K562 (cell line): ENCODE data around the gene LGALS3BP. TPM values are rescaled to one million over a fixed set of nuclear protein-coding genes. Genes with fewer than 3 reads are reported as not detected.

Experiments used
- ETV5 ChIP-seq: sonication (generic); formaldehyde crosslinking; IDR thresholded peaks from 2 replicates; pipeline ENCODE4 v1.4.0; 2020; ENCODE audit warnings: low read depth, mild to moderate bottlenecking, missing genetic modification reagents
- HLTF ChIP-seq: fragments of 450-650 bp; IDR thresholded peaks from 2 replicates; pipeline ENCODE4 v1.6.1; 2016
- ID3 ChIP-seq, 2 experiments: fragments of 250-450 bp in 1 of 2; fragments of 450-650 bp in 1 of 2; sonication (Bioruptor Pico) in 1 of 2; IDR thresholded peaks; 2 replicates each; pipeline versions ENCODE4 v1.6.1 to v1.8.0; 2016 to 2021; ENCODE audit warnings: mild to moderate bottlenecking in 2 of 2, moderate library complexity in 2 of 2, missing compliant biosample characterization in 1 of 2, missing genetic modification characterization in 1 of 2
- JUND ChIP-seq, 2 experiments: IDR thresholded peaks; 2 replicates in 1 of 2; 3 replicates in 1 of 2; pipeline ENCODE4 v1.6.1; 2011; ENCODE audit warnings: borderline replicate concordance in 2 of 2, low read depth in 2 of 2, low read length in 2 of 2, improper control_type of control experiment in 1 of 2, missing biosample characterization in 1 of 2, missing genetic modification characterization in 1 of 2, missing genetic modification reagents in 1 of 2
- MAFK ChIP-seq: IDR thresholded peaks from 2 replicates; pipeline ENCODE4 v1.6.1; 2011; ENCODE audit warnings: low read length, improper control_type of control experiment
- MEIS2 ChIP-seq: fragments of 450-650 bp; IDR thresholded peaks from 2 replicates; pipeline ENCODE4 v1.6.1; 2014; ENCODE audit warnings: mild to moderate bottlenecking; ENCODE audit not compliant: partially characterized antibody
- NR0B1 ChIP-seq: fragments of 450-650 bp; IDR thresholded peaks from one replicate; pipeline ENCODE4 v1.6.1; 2018; ENCODE audit warnings: mild to moderate bottlenecking, moderate library complexity; ENCODE audit not compliant: partially characterized antibody
- POLR2B ChIP-seq: fragments of 450-650 bp; IDR thresholded peaks from 2 replicates; pipeline ENCODE4 v1.6.1; 2018; ENCODE audit warnings: low read depth; ENCODE audit not compliant: partially characterized antibody
- RCOR1 ChIP-seq, 2 experiments: IDR thresholded peaks; 2 replicates each; pipeline ENCODE4 v1.6.1; 2012; ENCODE audit warnings: low read depth in 2 of 2, low read length in 2 of 2, borderline replicate concordance in 1 of 2, improper control_type of control experiment in 1 of 2
- RFX1 ChIP-seq: fragments of 450-650 bp; IDR thresholded peaks from 2 replicates; pipeline ENCODE4 v1.6.1; 2016; ENCODE audit warnings: mild to moderate bottlenecking, moderate library complexity
- STAT5A ChIP-seq: IDR thresholded peaks from 2 replicates; pipeline ENCODE4 v1.6.1; 2012; ENCODE audit warnings: low read length, inconsistent platforms, borderline replicate concordance
- USF1 ChIP-seq: sonication (generic); formaldehyde crosslinking; IDR thresholded peaks from 2 replicates; pipeline ENCODE4 v1.9.0; 2022; ENCODE audit warnings: mild to moderate bottlenecking, missing genetic modification reagents
- ZNF175 ChIP-seq: fragments of 200-800 bp; sonication (Bioruptor generic); IDR thresholded peaks from 2 replicates; pipeline ENCODE4 v1.6.1; 2016; ENCODE audit warnings: low read depth, mild to moderate bottlenecking, missing genetic modification characterization, missing compliant biosample characterization
- ZNF407 ChIP-seq: fragments of 450-650 bp; IDR thresholded peaks from 2 replicates; pipeline ENCODE4 v1.6.1; 2016; ENCODE audit warnings: low read depth
- ZNF408 ChIP-seq: fragments of 250-450 bp; sonication (Bioruptor Pico); IDR thresholded peaks from 2 replicates; pipeline ENCODE4 v1.4.0; 2020; ENCODE audit warnings: low read depth, mild to moderate bottlenecking, moderate library complexity
- polyA plus RNA-seq, 8 experiments: library from polyadenylated mRNA; depleted of rRNA in 4 of 8; stranded (reverse) in 5 of 8; unstranded in 3 of 8; fragments of >200 nt; fragmentation: Nextera tagmentation in 2 of 8; fragmentation: Illumina TruSeq in 1 of 8; extraction: Ambion mirVana in 2 of 8; extraction: Trizol in 1 of 8; gene quantifications; 2 replicates each; pipeline versions ENCODE4 v1.2.1 to v1.2.3, GENCODE V29; 2011 to 2014; ENCODE audit warnings: inconsistent platforms in 1 of 8, missing spikeins in 1 of 8
- total RNA-seq, 7 experiments: library from RNA; depleted of rRNA in 6 of 7; stranded (reverse); fragments of >200 nt in 6 of 7; fragmentation: Illumina TruSeq in 2 of 7; extraction: Trizol in 2 of 7; gene quantifications; 2 replicates each; pipeline versions ENCODE4 v1.2.1 to v1.2.3, GENCODE V29; 2011 to 2021; ENCODE audit warnings: low replicate concordance in 1 of 7

Gene LGALS3BP
- total and polyA plus RNA-seq, 9 of the 15 experiments (the other 6 are each of a cell fraction or from before 2014, with no cell fraction given): 0.39 to 5.3 (median 3.2) TPM

GRCh38 chr17:78986649-78987328, 7.1 kb upstream of the LGALS3BP start (continued):
- 0 out of 2 replicates have a peak, but pooled peaks have one; percentile 1 for TF ChIP-seq ZNF407
- TF ChIP-seq MAFK: peak; percentile 77
- TF ChIP-seq ZNF408 (CRISPR knock-in tag): no peak
- TF ChIP-seq ZNF175 (CRISPR knock-in tag): peak; percentile 62; the same call in 1 of the 2 replicates
- TF ChIP-seq USF1 (CRISPR knock-in tag): 0 out of 2 replicates have a peak, but pooled peaks have one; percentile 10
- no peak for TF ChIP-seq STAT5A
- TF ChIP-seq NR0B1: no peak
- TF ChIP-seq POLR2B: no peak
- TF ChIP-seq ID3 (CRISPR knock-in tag; IDR thresholded peaks at IDR 0.05): no peak
- TF ChIP-seq ID3 (tag; IDR thresholded peaks at IDR 0.05): 0 out of 2 replicates have a peak, but pooled peaks have one; percentile 55
- TF ChIP-seq JUND (IDR thresholded peaks at IDR 0.05; ENCODE audit: borderline replicate concordance, low read depth, low read length): peak; percentile 76
- TF ChIP-seq JUND (tag; IDR thresholded peaks at IDR 0.05; ENCODE audit: borderline replicate concordance, low read depth, low read length): peak; percentile 81; the same call in 2 of the 3 replicates
- TF ChIP-seq HLTF: no peak
- TF ChIP-seq RCOR1 (IDR thresholded peaks at IDR 0.05; ENCODE audit: borderline replicate concordance in 1 of 2, low read depth in 2 of 2, low read length in 2 of 2): peak in 1 of 2 experiments; percentile 34; a peak in 1 of 4 replicates
- no peak for TF ChIP-seq RFX1
- TF ChIP-seq ETV5 (CRISPR knock-in tag): 0 out of 2 replicates have a peak, but pooled peaks have one; percentile 40
- TF ChIP-seq MEIS2: no peak
